NCI-H82 treated with DMSO at 0.1 percent for 48 hours (cell line): Measurements from ENCODE around the gene MADD.
"Not testable (repeated sequence)": the region's sequence is repeated elsewhere in the genome, so short reads cannot be mapped to it uniquely, and the experiment has no call there.

ENCODE experiments used
- DNase-seq: peaks from one replicate; lab custom pipeline; 2025; ENCODE audit not compliant: unreplicated experiment; lab: John Stamatoyannopoulos, UW

The MADD gene

DNA sequence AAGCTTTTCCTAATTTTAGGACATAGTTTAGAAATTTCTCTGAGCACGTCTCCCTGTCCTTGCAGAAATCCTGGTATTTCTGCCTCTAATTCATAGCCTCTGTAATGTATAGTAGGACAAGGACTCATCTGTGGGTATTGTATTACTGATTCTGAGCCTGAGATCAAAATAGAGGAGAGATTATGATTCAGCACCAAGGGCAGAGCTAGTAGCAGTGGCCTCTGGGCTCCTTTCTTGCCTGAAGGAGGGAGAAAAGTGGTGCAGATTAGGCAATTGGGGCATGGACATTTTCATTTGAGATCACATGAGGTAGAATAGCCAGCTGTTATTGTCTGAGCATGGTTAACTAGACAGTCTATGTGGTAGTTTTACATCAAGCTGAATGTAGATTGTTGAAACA lies 2.8 kb downstream of the MADD start:
- no peak for DNase-seq

DNA sequence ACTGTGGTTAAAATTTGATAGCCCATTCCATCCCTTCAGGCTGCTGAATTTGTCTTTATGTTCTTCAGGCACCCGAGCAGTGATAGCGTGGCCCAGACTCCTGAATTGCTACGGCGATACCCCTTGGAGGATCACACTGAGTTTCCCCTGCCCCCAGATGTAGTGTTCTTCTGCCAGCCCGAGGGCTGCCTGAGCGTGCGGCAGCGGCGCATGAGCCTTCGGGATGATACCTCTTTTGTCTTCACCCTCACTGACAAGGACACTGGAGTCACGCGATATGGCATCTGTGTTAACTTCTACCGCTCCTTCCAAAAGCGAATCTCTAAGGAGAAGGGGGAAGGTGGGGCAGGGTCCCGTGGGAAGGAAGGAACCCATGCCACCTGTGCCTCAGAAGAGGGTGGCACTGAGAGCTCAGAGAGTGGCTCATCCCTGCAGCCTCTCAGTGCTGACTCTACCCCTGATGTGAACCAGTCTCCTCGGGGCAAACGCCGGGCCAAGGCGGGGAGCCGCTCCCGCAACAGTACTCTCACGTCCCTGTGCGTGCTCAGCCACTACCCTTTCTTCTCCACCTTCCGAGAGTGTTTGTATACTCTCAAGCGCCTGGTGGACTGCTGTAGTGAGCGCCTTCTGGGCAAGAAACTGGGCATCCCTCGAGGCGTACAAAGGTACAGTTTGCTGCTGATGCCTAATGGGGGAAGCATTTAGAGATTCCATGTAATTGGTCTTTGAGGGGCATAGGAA lies 4.7 kb downstream of the MADD start:
- DNase-seq, result no peak

DNA sequence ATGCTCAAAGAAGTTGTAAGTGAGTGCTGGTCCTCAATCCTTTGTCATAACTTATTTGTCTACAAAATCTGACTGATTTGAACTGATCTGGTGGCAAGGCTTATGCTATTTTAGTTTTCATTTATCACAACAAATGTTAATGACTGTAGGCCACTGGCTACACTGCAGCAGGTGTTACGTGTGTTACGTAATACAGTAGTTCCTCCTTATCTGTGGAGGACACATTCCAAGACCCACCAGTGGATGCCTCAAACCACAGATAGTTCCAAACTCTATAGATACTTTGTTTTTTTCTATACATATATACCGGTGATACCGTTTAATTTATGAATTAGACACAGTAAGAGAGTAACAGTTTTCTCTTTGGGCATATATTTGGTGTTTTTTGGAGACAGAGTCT lies 7.0 kb downstream of the MADD start:
- DNase-seq, result no peak

DNA sequence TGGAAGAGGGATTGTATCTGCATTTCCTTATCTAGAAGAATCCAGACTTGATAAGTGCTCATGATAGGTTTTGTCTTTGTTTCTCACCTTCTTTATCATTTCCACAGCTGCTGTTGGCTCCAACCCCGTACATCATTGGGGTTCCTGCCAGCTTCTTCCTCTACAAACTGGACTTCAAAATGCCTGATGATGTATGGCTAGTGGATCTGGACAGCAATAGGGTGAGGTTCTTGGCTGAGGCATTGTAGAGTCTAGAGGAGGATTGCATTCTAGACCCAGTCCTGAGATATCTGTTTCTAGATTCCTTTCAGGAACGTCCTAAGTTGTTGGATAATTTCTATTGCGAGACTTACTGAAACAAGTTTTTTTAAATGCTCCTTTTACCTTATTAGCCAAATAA lies 8.1 kb downstream of the MADD start:
- DNase-seq, result no peak

DNA sequence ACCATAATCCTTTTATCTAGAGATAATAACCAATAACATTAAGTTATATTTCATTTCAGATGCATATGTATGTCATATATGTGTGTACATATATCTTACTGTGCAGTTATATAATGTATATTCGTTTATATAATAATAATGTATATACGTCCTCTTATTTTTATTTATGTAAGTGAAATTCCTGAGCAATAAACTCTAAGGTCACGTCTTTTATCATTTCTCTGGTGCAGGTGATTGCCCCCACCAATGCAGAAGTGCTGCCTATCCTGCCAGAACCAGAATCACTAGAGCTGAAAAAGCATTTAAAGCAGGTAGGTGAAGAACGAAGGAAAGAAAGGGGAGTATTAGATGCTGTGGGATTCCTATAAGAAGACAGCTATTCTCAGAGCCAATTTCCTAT lies 8.8 kb downstream of the MADD start:
- DNase-seq, result no peak

DNA sequence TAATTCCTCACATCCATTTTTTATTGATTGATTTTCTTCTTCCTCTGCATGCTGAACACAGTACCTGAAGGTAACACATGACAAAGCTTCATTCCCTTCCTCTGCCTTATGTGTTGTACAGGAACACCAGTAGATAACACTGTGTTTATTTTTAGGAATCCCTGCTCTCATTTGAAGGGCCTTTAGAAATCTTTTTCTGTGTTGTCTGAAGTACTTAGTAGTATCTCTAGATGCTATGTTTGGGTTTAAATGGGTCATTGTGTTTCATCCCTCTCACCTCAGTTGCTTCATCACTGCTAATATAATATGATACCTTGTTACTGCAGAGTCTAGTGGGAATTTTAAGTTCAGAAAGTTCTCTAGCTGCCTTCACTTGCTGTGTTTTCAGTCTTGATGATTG lies 10.2 kb downstream of the MADD start:
- DNase-seq, result no peak

DNA sequence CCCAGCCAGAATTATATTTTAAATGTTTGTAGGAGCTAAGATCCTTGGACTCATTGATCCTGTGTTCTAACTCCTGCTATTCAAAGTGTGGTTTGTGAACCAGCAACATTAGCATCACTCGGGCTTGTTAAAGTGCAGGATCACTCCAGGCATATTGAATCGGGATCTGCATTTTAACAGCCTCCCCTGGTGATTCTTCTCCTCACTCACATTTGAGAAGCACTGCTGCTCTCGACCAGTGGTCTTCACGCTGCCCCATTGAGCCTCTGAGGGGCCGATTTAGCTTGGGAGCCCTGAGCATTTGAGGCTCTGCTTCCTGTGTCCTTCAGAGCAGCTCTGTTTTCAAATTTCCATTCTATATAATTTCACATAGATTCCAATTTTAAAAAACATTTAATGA lies 10.9 kb downstream of the MADD start:
- no peak for DNase-seq

DNA sequence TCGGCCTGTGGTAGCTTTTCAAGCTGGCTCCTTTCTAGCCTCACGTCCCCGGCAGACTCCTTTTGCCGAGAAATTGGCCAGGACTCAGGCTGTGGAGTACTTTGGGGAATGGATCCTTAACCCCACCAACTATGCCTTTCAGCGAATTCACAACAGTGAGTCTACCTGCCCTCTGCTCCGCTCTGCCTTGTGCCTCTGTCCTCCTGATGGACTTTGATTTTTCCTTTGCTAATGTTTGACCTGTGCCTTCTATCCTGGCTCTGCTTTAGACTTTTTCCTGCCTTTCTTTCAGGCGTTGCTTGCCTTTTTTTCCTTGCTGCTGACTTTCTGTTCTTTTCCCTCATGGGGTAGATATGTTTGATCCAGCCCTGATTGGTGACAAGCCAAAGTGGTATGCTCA lies 12.5 kb downstream of the MADD start:
- DNase-seq, result no peak

DNA sequence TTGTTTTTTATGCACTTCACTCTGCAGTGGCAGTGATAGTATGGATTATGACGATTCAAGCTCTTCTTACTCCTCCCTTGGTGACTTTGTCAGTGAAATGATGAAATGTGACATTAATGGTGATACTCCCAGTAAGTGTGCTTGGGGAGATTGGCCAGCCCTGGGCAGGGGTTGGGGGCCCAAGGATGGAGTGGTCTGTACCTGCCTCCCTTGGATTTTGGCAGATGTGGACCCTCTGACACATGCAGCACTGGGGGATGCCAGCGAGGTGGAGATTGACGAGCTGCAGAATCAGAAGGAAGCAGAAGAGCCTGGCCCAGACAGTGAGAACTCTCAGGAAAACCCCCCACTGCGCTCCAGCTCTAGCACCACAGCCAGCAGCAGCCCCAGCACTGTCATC lies 14.2 kb downstream of the MADD start:
- DNase-seq, result no peak

DNA sequence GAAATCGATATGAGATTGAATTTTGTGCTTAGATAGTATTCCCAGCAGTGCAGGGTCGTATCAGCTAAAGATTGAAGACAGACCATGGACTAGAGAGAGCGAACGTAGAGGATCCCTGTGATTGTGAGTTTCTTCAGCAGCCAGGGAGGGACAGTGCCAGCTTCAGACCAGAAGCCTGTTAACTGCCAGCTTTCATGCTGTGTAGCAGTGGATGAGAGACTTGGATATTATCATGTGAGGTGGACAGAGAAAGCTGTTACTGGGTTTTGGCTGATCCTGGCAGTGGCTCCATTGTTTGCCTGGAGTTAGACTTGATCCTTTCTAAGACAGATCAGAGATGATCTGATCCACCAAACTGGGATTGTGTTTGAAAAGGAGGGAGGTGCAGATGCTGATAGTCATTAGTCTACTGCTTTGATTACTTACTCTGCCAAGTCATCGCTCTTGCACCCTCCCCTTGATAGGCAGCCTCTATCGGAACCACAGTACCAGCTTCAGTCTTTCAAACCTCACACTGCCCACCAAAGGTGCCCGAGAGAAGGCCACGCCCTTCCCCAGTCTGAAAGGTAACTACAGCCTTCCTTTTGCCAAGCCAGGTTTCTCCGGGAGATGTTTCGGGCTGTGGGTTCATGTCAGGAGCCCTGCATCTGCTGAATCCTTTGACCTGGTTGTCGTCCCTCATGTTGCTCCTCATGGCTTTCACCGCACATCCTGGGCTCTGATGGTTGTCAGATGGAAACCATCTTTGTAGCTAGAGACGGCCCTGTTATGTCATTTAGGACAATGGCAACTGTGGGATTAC lies 16.2 kb downstream of the MADD start:
- DNase-seq, result no peak

DNA sequence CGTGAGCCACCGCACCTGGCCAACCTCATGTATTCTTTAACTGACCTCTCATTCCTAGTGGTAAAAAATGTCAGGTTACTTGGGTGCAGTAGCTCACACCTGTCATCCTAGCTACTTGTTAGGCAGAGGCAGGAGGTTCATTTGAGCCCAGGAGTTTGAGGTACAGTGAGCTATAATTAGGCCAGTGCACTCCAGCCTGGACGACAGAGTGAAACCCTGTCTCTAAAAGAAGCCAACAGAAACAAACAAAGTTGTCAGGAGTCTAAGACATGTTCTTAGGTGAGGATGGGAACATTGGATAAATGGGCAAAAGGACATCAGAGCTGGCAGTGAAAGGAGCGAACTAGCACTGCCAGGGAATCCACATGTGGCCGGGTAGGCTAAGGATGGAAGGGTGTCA lies 18.1 kb downstream of the MADD start:
- DNase-seq, result no peak

DNA sequence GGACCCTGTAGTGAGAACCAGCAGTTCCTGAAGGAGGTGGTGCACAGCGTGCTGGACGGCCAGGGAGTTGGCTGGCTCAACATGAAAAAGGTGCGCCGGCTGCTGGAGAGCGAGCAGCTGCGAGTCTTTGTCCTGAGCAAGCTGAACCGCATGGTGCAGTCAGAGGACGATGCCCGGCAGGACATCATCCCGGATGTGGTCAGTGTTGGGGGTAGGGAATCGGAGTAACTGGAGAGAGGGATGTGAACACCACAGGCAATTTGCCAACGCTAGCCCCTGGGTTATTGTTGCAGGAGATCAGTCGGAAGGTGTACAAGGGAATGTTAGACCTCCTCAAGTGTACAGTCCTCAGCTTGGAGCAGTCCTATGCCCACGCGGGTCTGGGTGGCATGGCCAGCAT lies 19.9 kb downstream of the MADD start:
- no peak for DNase-seq

DNA sequence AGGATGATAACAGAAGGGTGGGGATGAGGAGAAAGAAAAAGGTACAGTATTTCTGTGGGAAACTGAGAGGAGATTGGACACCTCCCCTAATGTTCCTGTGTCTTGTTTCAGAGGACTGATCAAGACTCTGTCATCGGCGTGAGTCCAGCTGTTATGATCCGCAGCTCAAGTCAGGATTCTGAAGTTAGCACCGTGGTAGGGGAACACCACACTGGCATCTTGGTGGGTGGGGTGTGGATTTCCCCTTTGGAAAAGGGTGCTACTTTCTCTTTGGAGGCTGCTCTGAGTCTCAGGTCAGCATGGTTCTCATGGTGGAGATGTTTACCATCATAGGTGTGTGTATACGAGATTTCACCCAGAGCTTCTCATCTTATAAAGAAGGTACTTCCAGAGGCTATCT lies 25.5 kb downstream of the MADD start:
- no peak for DNase-seq

DNA sequence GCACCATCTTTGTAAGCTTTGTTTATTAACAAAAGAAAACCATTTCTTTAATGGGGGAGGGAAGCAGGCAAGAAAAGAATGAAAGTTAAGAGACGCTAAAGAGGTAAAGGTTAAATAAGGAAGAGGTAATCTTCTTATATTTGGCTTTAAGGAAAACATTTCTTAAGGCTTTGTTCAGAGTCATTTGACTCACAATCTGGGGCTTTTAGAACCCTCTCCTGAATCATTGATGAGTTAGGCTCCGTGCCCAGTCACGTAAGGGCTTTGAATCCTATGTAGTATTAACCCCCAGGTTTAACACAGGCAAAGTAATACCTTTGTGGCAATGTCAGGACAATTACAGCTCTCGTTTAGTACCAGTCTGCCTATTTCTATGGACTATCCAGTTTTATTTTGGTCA lies 26.1 kb downstream of the MADD start:
- no peak for DNase-seq

DNA sequence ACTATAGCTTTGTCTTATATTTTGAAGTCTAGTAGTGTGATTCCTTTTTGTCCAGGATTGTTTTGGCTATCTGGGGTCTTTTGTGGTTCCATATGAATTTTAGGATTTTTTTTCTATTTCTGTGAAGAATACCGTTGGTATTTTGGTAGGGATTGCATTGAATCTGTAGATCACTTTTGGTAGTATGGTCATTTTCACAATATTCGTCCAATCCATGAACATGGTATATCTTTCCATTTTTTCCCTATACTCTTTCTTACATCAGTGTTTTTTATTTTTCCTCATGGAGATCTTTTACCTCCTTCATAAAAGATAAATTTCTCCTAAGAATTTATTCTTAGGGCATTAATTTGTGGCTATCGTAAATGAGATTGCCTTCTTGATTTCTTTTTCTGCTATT lies 29.1 kb downstream of the MADD start:
- DNase-seq, result no peak

DNA sequence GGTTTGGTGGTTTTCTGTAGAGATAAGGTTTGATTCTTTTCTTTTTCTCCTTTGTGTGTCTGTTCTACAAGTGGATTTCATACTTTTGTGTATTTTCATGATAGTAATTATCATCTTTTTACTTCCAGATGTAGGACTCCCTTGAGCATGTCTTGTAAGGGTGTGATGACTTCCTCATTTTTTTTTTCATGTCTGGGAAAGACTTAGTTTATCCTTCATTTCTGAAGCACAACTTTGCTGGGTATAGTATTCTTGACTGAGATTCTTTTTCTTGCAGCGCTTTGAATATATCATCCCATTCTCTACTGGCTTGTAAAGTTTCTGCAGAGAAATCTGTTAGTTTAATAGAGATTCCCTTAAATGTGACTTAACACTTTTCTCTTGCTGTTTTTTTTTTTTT lies 32.9 kb downstream of the MADD start:
- DNase-seq, result no peak

DNA sequence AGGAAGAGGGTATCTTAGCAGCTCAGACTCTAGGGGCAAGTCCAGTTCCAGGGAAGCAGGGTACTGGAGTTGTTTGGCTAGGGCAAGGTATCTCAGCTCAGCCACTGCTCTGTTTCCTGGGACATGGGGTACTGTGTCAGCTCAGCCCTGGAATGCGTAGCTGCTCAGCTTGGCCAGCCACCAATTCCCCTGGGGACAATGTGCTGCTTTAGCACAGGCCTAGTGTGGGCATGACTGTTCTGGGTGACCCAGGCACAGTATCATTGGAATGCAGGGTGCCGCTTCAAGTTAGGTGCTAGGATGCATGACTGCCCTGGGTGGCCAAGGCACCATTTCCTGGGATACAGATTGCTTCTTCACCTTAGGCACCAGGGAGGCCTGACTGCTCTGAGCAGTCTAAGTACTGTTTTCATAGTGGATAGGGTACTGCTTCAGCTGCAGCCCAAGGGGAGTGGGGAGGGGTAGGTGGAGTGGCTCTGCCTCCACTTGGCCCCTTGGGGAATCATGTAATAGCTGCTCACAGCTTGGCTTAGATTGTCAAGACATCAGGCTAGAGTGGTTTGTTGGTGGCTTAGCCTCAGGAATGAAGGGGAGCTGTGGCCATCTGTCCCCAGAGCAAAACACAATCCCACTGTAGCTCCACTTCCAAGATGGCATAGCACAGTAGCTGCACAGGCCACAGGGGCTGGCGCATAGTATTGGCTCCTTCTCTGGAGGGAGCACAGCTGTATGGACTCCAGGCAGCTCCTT lies 36.0 kb downstream of the MADD start:
- peak; percentile 62 for DNase-seq

DNA sequence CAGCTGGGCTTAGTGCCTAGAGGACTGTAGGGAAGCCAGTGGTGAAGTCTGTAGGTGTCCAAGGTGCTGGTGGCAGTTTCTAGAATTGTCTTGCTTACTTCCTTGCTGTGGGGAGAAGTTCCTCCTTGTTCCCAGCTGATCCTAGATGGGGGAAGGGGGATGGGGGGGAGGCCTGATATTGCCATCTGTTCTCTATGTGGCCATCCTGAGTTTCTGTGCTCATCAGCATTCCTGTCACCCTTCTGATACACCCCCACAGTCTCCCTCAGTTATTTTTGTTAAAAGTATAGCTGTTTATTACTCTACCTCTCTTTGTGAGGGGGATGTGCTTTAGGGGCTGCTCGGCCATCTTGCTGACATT lies 36.5 kb downstream of the MADD start:
- DNase-seq, result peak; percentile 49

DNA sequence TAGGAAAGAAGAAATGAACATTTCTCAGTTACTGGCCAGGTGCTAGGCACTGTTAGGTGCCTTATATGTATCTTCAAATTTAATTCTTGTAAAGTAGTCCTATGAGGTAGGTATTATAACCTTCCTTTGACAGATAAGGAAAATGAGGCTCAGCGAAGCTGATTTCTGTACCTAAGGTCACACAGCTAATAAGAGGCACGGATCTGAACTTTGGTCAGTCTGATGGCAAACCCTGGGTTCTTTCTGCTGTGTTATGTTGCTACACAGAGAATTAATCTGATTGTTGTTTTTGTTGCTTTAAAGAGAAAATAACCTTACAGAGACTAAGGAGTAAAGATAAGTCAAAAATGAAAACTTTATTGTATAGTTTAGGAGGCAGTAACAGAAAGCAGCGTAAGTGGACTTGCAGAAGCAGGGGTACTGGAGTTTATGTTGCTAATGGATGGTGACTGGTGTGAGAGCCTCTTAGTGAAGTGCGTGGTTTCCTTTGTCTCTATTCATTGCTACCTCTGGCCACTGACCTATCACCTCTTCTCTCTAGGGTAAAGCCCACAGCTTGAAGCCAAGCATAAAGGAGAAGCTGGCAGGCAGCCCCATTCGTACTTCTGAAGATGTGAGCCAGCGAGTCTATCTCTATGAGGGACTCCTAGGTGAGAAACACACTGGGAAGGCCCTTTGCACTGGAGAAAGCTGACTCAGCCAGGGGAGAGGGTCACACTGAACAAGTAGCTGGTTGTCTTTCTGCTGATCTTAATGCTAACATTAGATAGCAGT lies 38.3 kb downstream of the MADD start:
- DNase-seq, result no peak

DNA sequence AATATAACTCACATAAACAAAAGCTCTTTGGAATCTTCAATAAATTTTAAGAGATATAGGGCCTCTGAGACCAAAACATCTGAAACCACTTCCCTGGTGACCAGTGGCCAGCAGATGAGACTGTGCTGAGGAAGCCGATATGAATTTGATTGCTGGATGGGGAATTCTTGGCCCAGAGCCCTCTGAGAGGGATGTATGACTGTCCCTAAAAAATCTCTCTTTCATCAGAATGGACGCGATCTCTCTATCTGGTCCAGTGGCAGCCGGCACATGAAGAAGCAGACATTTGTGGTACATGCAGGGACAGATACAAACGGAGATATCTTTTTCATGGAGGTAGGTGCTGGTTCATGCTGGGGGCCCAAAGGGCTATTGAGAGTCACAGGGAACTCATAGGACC lies 45.1 kb downstream of the MADD start:
- DNase-seq, result no peak

DNA sequence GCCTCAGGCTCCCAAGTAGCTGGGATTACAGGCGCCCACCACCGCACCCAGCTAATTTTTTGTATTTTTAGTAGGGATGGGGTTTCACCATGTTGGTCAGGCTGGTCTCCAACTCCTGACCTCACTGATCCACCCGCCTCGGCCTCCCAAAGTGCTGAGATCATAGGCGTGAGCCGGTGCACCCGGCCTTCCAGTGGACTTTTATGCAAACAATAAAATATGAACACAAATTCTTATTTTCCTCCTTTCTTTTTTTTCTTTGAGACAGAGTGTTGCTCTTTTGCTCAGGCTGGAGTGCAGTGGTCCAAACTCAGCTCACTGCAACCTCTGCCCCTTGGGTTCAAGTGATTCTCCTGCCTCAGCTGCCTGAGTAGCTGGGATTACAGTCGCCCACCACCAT lies 46.6 kb downstream of the MADD start:
- DNase-seq, result not testable (repeated sequence)
